CD4-positive, alpha-beta T cell treated with Interleukin-17A for 1 hour (primary cell): ENCODE measurements around the gene SGMS1.
"Not testable (repeated sequence)": the region's sequence is repeated elsewhere in the genome, so short reads cannot be mapped to it uniquely, and the experiment has no call there.

Source experiments
- DNase-seq: peaks from one replicate; pipeline ENCODE4 v3.0.0-alpha.2; 2020

Gene SGMS1

DNA sequence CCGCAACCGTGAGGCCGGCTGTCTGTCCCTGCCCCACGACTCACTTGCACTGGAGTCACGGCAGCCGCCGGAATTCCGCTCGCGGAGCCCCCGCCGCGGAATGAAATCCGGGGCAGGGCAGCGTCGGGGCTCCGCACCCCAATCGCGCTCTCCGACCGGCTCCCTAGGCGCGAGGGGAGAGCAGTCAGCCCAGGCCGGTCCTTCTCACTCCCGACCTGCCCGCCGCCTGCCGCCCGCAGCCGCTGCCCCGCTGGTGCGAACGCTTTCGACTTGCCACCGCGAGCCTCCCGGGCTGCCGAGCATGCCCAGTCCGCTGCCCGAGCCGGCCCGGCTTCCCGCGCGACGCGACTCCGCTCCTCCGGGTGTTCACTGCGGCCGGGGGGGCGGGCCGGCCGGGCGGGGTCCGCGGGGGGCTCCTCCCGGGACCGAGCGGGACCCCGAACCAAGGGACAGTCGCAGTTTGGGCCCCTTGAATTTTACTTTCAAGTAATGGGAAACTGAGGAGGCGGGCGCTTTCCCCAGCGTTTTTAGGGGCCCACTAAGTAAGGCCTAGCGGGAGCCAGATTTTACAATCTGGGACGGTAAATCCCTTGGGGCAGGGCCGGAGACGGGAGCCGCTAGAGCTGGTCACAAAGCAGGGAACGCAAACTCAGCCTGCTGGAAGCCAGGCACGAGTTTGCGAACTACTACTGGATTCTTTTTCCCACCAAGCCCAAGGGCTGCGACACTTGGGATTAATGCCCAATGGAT, at the start of gene SGMS1:
Gene SGMS1, minus strand, starts transcription at position 294 of the 750 bp plus-strand sequence. CDS start 279,842 bp downstream, outside the sequence.
- DNase-seq, result peak; percentile 82

GRCh38 chr10:50672152-50672551, 48.4 kb upstream of the SGMS1 start:
- DNase-seq, result peak; percentile 71

DNA sequence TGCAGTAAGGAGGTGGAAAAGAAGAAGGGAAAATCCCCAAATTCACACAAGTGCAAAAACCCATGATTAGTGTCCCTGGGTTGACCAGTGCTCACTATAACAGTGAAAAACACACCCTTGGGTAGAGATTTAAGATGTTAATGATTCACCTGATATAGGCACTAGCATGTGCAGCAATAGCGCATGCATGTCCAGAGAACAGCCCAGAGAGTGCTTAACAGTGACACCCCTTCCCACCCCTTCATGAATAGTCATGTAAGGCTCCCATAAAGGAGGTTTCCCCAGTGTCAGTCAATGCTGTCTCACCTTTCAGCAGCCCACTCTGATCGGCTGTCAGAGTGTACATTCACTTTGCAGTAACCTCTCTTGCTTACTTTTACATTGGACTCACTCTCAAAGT, 47.9 kb upstream of the SGMS1 start:
- not testable (repeated sequence) for DNase-seq

DNA sequence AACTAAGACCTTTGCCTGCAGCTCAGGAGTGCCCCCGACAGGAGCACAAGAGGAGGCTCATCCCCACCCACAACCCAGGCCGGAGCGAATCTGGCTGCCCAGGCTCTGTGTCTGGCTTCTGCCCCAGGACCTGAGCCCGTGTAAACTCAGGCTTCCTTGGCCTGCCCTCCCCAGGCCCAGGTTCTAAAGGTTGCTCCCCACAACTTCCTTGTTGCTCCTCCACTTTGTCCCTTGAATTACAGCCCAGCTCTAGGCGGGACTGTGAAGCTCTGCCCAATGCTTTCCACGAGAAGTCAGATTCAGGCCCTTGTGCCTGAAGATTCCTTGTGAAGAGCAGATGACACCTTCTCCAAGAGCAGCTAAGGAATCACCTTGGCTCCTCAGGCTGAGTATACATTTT, 46.2 kb upstream of the SGMS1 start:
- not testable (repeated sequence) for DNase-seq

DNA sequence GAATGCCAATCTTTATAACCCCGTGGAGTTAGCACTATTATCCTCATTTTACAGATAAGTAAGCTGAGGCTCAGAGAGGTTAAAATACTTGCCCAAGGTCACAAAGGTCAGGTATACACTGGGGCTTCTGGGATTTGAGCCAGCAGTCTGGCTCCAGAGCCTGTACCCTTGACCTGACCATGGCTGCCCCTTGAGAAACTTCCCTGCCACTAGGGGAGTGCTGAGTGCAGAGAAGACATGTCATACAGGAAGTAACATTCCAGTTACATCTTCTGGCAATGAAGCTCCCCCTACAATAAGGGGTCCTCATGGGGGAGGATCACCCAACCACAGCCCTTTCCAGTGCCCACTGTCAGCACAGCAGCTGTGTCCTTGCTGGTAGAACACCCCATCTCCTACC, 43.6 kb upstream of the SGMS1 start:
- DNase-seq, result not testable (repeated sequence)

- not testable (repeated sequence) for DNase-seq
Observed at GRCh38 chr10:50662420-50662819, 38.7 kb upstream of the SGMS1 start.

- DNase-seq, result not testable (repeated sequence)
Observed at GRCh38 chr10:50661563-50661962, 37.8 kb upstream of the SGMS1 start.

- DNase-seq, result peak; percentile 53
Observed at GRCh38 chr10:50659865-50660730, 36.3 kb upstream of the SGMS1 start.

DNA sequence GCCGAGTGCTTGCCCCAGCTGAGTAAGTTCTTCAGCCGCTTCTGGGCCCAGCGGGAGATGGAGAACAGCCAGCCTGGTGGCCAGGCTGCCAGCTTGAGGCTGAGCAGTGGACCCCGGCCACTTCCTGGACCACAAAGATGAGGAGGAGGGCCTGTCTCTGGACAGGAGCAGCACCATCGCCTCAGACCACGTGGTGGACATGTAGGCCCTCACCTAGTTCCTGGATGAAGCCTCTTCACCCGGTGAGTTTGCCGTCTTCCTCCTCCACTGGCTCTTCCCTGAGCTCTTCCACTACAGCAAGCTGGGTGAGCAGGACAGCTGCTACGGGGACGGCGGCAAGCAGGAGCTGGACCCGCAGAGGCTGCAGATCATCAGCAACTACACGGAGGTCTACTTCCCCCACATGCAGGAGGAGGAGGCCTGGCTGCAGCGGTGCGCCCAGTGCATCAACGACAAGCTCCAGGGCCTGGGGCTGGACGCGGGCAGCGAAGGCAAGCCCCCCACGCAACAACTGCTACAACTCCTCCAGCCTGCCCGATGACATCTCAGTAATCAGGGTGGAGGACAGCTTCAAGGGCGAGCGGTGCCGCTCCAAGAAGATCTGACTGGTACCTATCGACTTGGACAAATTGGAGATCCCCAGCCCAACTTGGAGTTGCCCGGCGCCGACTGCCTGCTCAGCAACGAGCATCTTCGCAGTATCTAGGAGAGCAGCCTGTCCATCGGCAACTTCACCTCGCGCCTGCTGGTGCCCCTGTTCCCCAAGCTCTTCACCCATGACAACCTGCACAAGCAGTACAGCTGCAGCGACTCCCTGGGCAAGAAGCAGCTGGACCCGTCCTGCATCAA, 35.5 kb upstream of the SGMS1 start:
- not testable (repeated sequence) for DNase-seq

GRCh38 chr10:50658165-50658564, 34.4 kb upstream of the SGMS1 start:
- no peak for DNase-seq

GRCh38 chr10:50653758-50654157, 30.0 kb upstream of the SGMS1 start:
- no peak for DNase-seq

GRCh38 chr10:50653142-50653541, 29.4 kb upstream of the SGMS1 start:
- peak; percentile 53 for DNase-seq

DNA sequence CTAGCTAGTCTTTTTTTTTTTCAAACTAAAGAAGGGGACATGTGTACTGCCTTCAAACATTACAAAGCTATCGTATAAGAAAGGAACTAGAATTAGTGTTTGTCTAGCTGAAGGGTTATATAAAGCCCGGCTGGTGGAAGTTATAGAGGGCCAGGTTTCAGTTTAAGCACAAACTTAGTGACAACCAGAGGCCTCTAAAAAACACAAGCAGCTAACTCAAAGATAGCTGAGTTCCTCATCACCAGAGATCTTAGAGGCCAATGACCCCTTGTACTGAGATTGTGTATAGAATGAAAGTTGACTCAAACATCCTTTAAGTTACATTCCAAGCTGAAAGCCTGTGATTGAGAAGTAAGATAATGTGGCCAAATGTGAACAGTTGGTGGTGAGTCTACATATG, 28.1 kb upstream of the SGMS1 start:
- no peak for DNase-seq

- DNase-seq, result no peak
Observed at GRCh38 chr10:50650481-50650880, 26.7 kb upstream of the SGMS1 start.

DNA sequence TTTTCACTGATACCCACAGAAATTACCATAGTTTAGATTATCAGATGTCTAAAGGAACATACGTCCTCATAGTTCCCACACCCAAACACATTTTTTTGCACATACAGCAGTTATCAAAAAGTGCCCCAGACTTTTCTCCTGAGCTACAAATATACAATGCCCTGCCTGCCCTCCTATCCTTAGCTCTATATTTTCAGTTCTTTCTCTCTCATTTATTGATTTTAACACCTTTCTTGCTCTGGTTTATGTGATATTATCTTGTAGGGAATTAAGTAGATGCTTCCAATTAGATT, 25.1 kb upstream of the SGMS1 start:
- DNase-seq, result no peak

- no peak for DNase-seq
Observed at GRCh38 chr10:50648089-50648934, 24.6 kb upstream of the SGMS1 start.

DNA sequence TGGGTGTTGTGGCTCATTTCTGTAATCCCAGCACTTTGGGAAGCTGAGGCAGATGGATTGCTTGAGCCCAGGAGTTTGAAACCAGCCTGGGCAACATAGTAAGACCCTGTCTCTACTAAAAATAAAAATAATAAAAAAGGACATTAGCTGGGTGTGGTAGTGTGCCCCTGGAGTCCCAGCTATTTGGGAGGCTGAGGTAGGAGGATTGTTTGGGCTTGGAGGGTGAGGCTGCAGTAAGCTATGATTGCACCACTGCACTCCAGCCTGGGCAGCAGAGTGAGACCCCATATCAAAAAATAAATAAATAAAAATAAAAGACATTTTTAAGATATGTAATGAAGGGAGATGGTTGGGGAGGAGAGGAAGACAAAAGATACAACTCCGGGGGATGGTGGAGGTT, 23.6 kb upstream of the SGMS1 start:
- DNase-seq, result not testable (repeated sequence)

- DNase-seq, result no peak
Observed at GRCh38 chr10:50645236-50645635, 21.5 kb upstream of the SGMS1 start.

GRCh38 chr10:50641626-50642025, 17.9 kb upstream of the SGMS1 start:
- DNase-seq, result no peak

DNA sequence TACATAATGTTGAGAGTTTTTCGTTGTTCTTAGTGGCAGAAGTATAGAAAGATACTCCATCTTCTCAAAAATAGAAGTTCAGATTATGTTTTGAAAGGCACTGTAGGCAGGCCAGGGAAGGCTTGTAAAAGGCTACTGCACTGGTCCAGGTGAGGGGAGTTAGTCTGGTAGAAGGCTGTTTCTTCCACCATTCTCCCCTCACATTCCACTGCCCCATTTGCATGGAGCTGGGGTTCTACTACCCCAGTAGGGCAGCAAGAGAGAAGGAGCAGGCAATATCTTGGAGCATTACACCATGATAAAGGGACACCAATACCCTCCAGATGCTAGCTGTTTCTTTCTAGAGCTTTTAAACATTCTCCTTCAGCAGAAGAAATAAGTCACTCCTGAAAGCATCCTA, 16.5 kb upstream of the SGMS1 start:
- no peak for DNase-seq

GRCh38 chr10:50636618-50637579, 13.1 kb upstream of the SGMS1 start:
- DNase-seq, result peak; percentile 64
